ENCODE results near the gene YRDC.
"Not testable (repeated sequence)": the region's sequence is repeated elsewhere in the genome, so short reads cannot be mapped to it uniquely, and the experiment has no call there.

Gene YRDC

DNA sequence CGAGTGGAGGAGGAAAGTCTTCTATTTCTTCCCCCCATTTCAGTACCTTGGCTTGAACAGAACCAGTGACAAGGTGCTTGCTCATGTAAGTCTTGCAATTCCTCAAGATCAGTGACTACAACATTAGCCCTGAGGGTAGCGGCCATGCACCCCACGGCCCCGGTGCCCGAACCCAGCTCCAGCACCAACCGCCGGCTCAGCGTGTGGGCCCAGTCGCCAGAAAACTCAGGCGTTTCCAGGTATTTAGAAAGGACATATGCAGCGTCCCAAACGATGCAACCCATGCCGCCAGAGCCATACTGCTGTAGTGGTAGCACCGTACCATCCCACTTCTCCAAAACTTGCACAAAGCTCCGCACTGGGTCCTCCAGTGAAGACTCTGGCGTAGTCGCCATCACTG, 25.5 kb downstream of the YRDC start:
- no peak for TF ChIP-seq OSR1 (CRISPR knock-in tag; IDR thresholded peaks at IDR 0.05)
- ATAC-seq = no peak

DNA sequence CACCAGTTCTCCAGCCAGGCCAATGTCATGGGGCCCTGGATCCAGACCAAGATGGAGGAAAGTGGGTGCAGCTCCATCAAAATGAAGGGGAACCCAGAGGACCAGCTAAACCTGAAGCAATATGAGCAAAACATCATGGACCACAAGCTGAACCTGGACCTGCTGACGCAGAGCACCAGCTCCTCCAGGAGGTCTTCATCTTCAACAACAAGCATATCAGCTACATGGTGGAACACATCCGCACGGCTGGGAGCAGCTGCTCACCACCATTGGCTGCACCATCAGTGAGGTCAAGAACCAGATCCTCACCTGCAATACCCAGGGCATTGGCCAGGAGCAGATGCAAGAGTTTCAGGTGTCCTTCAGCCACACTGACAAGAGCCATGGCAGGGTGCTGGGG, 29.4 kb downstream of the YRDC start:
- TF ChIP-seq TOX (CRISPR knock-in tag; IDR thresholded peaks at IDR 0.05; ENCODE audit: borderline replicate concordance) (no peak), ZFP30 (CRISPR knock-in tag; IDR thresholded peaks at IDR 0.05) (no peak), ARNTL (CRISPR knock-in tag; IDR thresholded peaks at IDR 0.05; ENCODE audit: borderline replicate concordance, low read depth) (no peak), ZFP3 (CRISPR knock-in tag; IDR thresholded peaks at IDR 0.05) (no peak), TCF4 (CRISPR knock-in tag; IDR thresholded peaks at IDR 0.05; ENCODE audit: borderline replicate concordance) (no peak), SNAI2 (CRISPR knock-in tag; IDR thresholded peaks at IDR 0.05) (no peak), ESRRG (CRISPR knock-in tag; IDR thresholded peaks at IDR 0.05) (no peak), ZNF70 (CRISPR knock-in tag; IDR thresholded peaks at IDR 0.05) (no peak), GLIS3 (CRISPR knock-in tag; IDR thresholded peaks at IDR 0.05) (no peak)
- TF ChIP-seq, protein P1, sequence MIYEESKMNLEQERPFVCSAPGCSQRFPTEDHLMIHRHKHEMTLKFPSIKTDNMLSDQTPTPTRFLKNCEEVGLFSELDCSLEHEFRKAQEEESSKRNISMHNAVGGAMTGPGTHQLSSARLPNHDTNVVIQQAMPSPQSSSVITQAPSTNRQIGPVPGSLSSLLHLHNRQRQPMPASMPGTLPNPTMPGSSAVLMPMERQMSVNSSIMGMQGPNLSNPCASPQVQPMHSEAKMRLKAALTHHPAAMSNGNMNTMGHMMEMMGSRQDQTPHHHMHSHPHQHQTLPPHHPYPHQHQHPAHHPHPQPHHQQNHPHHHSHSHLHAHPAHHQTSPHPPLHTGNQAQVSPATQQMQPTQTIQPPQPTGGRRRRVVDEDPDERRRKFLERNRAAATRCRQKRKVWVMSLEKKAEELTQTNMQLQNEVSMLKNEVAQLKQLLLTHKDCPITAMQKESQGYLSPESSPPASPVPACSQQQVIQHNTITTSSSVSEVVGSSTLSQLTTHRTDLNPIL (CRISPR knock-in tag; IDR thresholded peaks at IDR 0.05; ENCODE audit: low read depth) = no peak
- TF ChIP-seq, protein P2, sequence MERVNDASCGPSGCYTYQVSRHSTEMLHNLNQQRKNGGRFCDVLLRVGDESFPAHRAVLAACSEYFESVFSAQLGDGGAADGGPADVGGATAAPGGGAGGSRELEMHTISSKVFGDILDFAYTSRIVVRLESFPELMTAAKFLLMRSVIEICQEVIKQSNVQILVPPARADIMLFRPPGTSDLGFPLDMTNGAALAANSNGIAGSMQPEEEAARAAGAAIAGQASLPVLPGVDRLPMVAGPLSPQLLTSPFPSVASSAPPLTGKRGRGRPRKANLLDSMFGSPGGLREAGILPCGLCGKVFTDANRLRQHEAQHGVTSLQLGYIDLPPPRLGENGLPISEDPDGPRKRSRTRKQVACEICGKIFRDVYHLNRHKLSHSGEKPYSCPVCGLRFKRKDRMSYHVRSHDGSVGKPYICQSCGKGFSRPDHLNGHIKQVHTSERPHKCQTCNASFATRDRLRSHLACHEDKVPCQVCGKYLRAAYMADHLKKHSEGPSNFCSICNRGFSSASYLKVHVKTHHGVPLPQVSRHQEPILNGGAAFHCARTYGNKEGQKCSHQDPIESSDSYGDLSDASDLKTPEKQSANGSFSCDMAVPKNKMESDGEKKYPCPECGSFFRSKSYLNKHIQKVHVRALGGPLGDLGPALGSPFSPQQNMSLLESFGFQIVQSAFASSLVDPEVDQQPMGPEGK (CRISPR knock-in tag; IDR thresholded peaks at IDR 0.05; ENCODE audit: borderline replicate concordance) = no peak
- TF ChIP-seq, protein P3, sequence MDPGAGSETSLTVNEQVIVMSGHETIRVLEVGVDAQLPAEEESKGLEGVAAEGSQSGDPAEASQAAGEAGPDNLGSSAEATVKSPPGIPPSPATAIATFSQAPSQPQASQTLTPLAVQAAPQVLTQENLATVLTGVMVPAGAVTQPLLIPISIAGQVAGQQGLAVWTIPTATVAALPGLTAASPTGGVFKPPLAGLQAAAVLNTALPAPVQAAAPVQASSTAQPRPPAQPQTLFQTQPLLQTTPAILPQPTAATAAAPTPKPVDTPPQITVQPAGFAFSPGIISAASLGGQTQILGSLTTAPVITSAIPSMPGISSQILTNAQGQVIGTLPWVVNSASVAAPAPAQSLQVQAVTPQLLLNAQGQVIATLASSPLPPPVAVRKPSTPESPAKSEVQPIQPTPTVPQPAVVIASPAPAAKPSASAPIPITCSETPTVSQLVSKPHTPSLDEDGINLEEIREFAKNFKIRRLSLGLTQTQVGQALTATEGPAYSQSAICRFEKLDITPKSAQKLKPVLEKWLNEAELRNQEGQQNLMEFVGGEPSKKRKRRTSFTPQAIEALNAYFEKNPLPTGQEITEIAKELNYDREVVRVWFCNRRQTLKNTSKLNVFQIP (CRISPR knock-in tag; IDR thresholded peaks at IDR 0.05; ENCODE audit: borderline replicate concordance, low read depth) = no peak
- ATAC-seq = no peak

DNA sequence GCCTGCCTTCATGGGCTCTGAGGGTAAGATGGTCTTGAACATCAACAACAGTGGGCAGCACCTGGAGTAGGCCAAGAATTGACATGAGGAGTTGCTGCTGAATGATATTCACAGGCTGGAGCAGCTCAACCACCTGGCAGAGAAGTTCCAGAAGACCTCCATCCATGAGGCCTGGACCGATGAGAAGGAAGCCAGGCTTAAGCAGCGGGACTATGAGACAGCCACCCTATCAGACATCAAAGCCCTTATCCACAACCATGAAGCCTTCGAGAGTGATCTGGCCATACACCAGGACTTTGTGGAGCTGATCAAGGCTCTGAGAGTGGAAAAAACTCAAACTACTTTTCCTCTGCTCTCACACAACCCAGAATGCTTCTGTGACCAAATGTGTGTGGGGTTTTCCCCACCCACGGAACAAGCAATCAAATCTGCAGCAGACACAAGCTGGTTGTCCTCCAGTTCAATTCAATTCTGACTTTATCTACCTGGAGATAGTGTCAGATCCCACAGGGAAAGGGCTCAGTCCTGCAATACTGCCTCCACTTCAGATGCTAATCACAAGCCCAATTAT, 31.0 kb downstream of the YRDC start:
- ATAC-seq = no peak
- no peak for TF ChIP-seq ZNF8 (CRISPR knock-in tag; IDR thresholded peaks at IDR 0.05)
- no peak for TF ChIP-seq TCF4 (CRISPR knock-in tag; IDR thresholded peaks at IDR 0.05; ENCODE audit: borderline replicate concordance)
- no peak for TF ChIP-seq RARB (CRISPR knock-in tag; IDR thresholded peaks at IDR 0.05)
- TF ChIP-seq, protein P2 (CRISPR knock-in tag; IDR thresholded peaks at IDR 0.05; ENCODE audit: borderline replicate concordance) = no peak
- no peak for TF ChIP-seq TOX (CRISPR knock-in tag; IDR thresholded peaks at IDR 0.05; ENCODE audit: borderline replicate concordance)

DNA sequence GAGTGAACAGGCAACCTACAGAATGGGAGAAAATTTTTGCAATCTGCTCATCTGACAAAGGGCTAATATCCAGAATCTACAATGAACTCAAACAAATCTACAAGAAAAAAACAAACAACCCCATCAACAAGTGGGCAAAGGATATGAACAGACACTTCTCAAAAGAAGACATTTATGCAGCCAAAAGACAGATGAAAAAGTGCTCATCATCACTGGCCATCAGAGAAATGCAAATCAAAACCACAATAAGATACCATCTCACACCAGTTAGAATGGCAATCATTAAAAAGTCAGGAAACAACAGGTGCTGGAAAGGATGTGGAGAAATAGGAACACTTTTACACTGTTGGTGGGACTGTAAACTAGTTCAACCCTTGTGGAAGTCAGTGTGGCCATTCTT, 36.6 kb downstream of the YRDC start:
- ATAC-seq = not testable (repeated sequence)

DNA sequence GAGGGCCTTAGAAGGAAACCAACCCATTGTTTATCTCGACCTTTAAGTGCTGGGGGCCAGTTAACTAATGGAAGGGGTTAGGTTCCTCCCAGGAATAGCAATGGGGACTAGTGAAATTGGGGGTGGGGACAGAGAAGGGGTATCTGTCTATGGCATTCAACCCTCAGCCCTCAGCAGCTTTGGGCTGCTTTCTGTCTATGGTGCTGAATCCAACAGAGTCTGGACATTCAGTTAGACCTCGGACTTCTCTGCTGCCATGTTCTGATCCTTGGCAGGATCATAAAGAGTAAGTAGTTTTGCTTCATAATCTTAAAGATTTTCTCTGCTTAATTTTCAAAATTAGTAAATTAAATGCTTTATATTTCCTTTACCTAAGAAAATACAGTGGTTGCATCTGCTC, 40.5 kb downstream of the YRDC start:
- ATAC-seq = no peak
- no peak for TF ChIP-seq SNAI2 (CRISPR knock-in tag; IDR thresholded peaks at IDR 0.05)
- no peak for TF ChIP-seq ZNF565 (CRISPR knock-in tag; conservative IDR thresholded peaks at IDR 0.05; ENCODE audit: low read depth)
- TF ChIP-seq ZC3H10 (CRISPR knock-in tag; IDR thresholded peaks at IDR 0.05) = no peak
- TF ChIP-seq CSDC2 (CRISPR knock-in tag; IDR thresholded peaks at IDR 0.05) = no peak
- no peak for TF ChIP-seq PPARA (CRISPR knock-in tag; IDR thresholded peaks at IDR 0.05; ENCODE audit: borderline replicate concordance)
- TF ChIP-seq OSR1 (CRISPR knock-in tag; IDR thresholded peaks at IDR 0.05) = no peak
- TF ChIP-seq ESRRG (CRISPR knock-in tag; IDR thresholded peaks at IDR 0.05) = no peak
- no peak for TF ChIP-seq BACH2 (CRISPR knock-in tag; IDR thresholded peaks at IDR 0.05; ENCODE audit: borderline replicate concordance)
- no peak for TF ChIP-seq ZFP3 (CRISPR knock-in tag; IDR thresholded peaks at IDR 0.05)
- no peak for TF ChIP-seq RARB (CRISPR knock-in tag; IDR thresholded peaks at IDR 0.05)
- TF ChIP-seq GLIS3 (CRISPR knock-in tag; IDR thresholded peaks at IDR 0.05) = no peak
- TF ChIP-seq, protein P3 (CRISPR knock-in tag; IDR thresholded peaks at IDR 0.05; ENCODE audit: borderline replicate concordance, low read depth) = no peak
- TF ChIP-seq, protein P4, sequence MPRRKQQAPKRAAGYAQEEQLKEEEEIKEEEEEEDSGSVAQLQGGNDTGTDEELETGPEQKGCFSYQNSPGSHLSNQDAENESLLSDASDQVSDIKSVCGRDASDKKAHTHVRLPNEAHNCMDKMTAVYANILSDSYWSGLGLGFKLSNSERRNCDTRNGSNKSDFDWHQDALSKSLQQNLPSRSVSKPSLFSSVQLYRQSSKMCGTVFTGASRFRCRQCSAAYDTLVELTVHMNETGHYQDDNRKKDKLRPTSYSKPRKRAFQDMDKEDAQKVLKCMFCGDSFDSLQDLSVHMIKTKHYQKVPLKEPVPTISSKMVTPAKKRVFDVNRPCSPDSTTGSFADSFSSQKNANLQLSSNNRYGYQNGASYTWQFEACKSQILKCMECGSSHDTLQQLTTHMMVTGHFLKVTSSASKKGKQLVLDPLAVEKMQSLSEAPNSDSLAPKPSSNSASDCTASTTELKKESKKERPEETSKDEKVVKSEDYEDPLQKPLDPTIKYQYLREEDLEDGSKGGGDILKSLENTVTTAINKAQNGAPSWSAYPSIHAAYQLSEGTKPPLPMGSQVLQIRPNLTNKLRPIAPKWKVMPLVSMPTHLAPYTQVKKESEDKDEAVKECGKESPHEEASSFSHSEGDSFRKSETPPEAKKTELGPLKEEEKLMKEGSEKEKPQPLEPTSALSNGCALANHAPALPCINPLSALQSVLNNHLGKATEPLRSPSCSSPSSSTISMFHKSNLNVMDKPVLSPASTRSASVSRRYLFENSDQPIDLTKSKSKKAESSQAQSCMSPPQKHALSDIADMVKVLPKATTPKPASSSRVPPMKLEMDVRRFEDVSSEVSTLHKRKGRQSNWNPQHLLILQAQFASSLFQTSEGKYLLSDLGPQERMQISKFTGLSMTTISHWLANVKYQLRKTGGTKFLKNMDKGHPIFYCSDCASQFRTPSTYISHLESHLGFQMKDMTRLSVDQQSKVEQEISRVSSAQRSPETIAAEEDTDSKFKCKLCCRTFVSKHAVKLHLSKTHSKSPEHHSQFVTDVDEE (CRISPR knock-in tag; IDR thresholded peaks at IDR 0.05) = no peak
- TF ChIP-seq ARNTL (CRISPR knock-in tag; IDR thresholded peaks at IDR 0.05; ENCODE audit: borderline replicate concordance, low read depth) = no peak
- TF ChIP-seq, protein P1 (CRISPR knock-in tag; IDR thresholded peaks at IDR 0.05; ENCODE audit: low read depth) = no peak
- TF ChIP-seq ZNF70 (CRISPR knock-in tag; IDR thresholded peaks at IDR 0.05) = no peak
